GM18505 (cell line): ENCODE results near the gene PLD6.

Experiments
- ATAC-seq: cut with Tn5 transposase; IDR thresholded peaks from one replicate; pipeline ENCODE4 v1.9.1; 2021; ENCODE audit not compliant: unreplicated experiment
- POLR2A ChIP-seq: IDR thresholded peaks from 4 replicates; pipeline ENCODE4 v1.6.1; 2011; ENCODE audit warnings: borderline replicate concordance; ENCODE audit not compliant: insufficient read depth, insufficient read length; ENCODE audit errors: extremely low read depth

The PLD6 gene

DNA sequence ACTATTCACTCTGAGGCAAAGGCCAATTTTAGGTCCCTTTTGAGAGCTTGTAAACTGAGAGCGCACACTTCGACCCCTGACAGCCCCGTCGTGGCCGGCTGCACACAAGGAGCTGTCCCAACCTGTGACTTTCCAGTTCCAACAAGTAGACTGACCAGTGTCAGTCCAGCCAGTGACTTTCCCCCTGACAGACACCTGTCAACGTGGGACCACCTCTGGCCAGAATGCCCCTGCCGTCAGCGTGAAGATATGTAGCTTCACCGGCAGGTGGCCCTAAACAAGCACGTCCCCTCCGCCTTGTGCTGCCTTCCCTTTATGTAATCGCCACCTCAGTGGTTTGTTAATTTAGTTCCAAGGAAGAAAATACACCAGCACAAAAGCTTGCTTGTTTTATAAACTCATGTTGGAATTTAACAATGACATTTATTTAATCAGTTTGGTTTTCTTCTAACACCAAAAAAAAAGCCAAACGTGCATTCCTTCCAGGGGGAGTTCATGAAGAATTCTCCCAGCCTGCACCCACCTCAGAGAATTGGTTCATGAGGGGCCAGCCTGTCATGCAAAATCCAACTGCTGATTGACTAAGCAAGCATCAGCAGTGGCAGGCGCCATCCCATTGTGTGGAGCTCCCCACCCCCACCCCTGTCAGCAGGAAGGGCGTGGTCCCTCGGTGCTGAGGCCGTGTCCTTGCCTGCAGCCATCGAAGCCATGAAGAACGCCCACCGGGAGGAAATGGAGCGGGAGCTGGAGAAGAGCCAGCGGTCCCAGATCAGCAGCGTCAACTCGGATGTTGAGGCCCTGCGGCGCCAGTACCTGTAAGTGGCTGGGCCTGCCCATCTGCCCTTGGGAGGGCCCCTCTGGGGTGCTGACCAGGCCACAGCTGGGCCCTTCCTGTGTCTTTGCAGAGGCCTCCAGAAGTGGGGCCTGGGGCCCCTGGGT is 33.9 kb downstream of the PLD6 start:
- TF ChIP-seq POLR2A = no peak
- ATAC-seq = no peak

DNA sequence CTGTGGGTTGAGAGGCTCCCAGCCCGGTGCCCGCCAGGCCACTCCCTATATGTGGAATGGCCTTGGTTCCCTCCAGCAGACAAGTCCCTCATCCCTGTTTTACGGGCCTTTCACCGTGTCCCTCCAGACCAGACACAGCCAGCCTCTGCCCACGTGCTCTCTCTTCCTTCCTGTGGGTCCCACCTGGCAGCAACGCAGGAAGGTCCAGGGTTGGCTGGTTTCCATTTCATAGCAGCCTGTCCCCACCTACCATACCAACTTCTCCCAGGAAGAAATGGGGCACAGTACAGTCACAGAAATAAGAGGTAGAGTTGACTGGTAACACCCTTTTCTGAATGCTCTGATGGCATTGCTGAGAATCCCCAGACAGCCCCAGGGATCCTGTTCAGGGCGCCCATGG is 34.9 kb downstream of the PLD6 start:
- no peak for TF ChIP-seq POLR2A
- no peak for ATAC-seq

DNA sequence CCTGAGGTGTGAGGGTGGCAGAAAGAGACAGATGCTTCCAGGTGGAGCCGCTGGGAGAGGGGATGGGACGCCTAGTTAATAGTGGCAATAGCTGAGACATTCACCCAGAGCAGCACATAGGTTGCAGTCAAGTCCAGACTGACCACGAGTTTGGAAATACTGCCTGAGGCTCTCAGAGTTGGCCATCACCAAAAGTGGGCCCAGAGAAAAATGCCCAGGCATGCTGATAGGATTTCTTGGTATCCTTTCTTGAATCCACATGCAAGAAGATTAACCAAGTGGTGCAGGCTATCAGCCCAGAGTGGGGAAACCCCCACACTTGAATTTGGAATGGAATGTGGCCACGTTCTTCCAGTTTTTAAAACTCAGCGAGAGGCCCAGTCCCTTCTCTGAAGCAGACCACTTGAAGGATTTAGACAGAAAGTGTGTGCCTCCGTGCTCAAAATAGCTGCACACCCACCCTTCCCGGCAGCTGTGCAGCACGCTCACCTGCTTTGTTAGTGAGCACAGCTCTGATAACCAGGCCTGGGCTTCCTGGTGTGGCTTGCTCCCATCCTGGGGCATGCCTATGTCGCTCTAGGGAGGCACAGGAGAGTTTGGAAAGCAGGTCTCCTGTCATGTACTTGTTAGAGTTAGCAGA is 35.7 kb downstream of the PLD6 start:
- no peak for ATAC-seq
- TF ChIP-seq POLR2A = no peak

- TF ChIP-seq POLR2A = no peak
- ATAC-seq = no peak
Observed at GRCh38 chr17:17169396-17169795, 36.7 kb downstream of the PLD6 start.

DNA sequence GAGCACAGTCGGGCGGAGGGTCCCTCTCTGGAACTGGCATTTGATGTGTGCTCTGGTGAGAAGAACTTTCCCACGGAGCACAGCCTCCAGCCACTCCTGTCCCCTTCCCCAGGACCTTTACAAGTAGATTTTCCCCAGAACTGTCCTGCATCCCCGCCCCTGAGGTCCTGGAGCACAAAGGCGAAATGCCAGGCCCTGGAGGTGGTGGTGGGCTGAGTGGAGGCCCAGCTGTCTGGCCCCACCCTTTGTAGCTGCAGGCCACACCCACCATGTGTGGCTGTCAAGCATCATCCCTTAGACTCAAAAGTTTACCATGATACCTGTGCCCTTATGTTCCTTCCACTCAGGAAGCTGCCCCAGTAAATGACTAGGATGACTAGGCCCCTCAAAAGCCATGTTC is 37.7 kb downstream of the PLD6 start:
- ATAC-seq = no peak
- TF ChIP-seq POLR2A = no peak

DNA sequence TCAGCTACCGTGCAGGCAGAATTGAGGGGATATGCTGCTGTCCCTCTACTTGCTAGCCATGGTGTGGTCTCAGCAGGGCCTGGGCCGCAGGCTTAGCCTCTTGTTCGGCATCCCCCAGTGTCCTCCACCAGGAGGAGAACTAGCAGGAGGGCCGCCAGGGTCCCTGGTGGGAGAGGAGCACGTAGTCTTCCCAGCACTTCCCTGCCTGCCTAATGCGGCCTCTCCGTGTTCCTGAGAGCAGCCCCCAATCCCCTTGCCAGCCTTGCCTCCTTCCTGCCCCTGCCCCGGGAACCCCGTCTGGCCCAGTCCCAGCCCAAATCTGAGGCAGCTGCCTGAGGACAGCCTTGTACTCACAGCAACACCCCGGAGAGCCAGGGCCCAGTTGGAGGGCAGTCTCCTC is 38.1 kb downstream of the PLD6 start:
- ATAC-seq = no peak
- TF ChIP-seq POLR2A = no peak

DNA sequence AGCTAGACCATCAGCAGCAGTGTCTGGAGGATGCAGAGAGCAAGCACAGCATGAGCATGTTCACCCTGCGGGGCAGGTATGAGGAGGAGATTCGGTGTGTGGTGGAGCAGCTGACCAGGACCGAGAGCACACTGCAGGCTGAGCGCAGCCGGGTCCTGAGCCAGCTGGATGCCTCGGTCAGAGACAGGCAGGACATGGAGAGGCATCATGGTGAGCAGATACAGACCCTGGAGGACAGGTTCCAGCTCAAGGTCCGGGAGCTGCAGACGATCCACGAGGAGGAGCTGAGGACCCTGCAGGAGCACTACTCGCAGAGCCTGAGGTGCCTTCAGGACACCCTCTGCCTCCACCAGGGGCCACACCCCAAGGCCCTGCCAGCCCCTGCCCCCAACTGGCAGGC is 38.8 kb downstream of the PLD6 start:
- no peak for TF ChIP-seq POLR2A
- ATAC-seq = no peak

DNA sequence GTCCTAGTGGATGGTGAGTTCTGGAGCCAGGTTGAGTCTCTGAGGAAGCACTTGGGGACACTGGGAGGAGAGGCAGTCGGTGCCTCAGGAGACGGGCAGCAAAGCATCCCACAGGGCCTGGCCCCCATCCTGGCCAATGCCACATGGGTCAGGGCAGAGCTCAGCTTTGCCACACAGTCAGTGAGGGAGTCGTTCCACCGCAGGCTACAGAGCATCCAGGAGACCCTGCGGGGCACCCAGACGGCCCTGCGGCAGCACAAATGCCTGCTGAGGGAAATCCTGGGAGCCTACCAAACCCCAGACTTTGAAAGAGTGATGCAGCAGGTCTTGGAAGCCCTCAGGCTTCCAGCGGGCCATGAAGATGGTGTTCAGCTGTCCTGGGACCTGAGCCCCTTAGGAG is 39.7 kb downstream of the PLD6 start:
- no peak for ATAC-seq

GRCh38 chr17:17165666-17166308 is 40.3 kb downstream of the PLD6 start:
- no peak for ATAC-seq
- TF ChIP-seq POLR2A = no peak

More for the DNA sequence above, 39.7 kb downstream of the PLD6 start:
- TF ChIP-seq POLR2A = no peak

- TF ChIP-seq POLR2A = no peak
- no peak for ATAC-seq
Observed at GRCh38 chr17:17164676-17165075, 41.5 kb downstream of the PLD6 start.

DNA sequence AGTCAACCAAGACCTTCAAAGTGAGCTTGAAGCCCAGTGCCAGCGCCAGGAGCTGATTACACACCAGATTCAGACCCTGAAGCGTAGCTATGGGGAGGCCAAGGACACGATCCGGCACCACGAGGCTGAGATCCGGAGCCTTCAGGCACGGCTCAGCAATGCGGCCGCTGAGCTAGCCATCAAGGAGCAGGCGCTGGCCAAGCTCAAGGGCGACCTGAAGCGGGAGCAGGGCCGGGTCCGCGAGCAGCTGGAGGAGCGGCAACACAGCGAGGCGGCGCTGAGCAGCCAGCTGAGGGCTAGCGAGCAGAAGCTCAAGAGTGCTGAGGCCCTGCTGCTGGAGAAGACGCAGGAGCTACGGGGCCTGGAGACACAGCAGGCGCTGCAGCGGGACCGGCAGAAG is 42.0 kb downstream of the PLD6 start:
- no peak for ATAC-seq
- no peak for TF ChIP-seq POLR2A

- no peak for ATAC-seq
- no peak for TF ChIP-seq POLR2A
Observed at GRCh38 chr17:17161759-17162158, 44.4 kb downstream of the PLD6 start.

DNA sequence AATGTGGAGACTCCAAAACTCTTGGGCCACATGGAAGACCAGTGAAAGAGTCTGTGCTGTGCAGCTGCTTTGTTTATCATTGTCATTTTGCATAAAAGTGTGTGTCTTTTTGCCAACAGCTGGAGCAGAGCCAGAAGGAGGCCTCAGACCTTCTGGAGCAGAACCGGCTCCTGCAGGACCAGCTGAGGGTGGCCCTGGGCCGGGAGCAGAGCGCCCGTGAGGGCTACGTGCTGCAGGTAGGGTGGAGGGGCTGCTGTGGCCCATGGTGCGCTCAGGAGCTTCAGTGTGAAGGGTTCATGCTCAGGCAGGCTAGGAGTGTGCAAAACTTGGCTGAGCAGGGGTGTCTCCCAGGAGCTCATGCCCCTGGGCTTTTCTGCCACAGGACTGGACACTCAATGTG is 45.0 kb downstream of the PLD6 start:
- no peak for TF ChIP-seq POLR2A
- no peak for ATAC-seq
